Left ventricle myocardium inferior (tissue), 1 donor: Measurements from ENCODE around the gene MSI1. TPM values are rescaled to one million over a fixed set of nuclear protein-coding genes. Genes with fewer than 3 reads are reported as not detected.
"Not testable (repeated sequence)": the region's sequence is repeated elsewhere in the genome, so short reads cannot be mapped to it uniquely, and the experiment has no call there.

ENCODE experiments used
- DNase-seq: peaks from one replicate; pipeline ENCODE4 v3.0.0-alpha.2; 2020
- H3K27ac ChIP-seq: fragments of 200-600 bp; replicated peaks from 2 replicates; pipeline ENCODE4 v1.8.0; 2021
- H3K27me3 ChIP-seq: fragments of 200-600 bp; 2 replicates; pipeline ENCODE4 v1.8.0; 2021; ENCODE audit warnings: low read depth
- H3K36me3 ChIP-seq: fragments of 200-600 bp; 2 replicates; pipeline ENCODE4 v1.8.0; 2021
- H3K4me1 ChIP-seq: fragments of 200-600 bp; 2 replicates; pipeline ENCODE4 v1.8.0; 2021
- H3K4me3 ChIP-seq: fragments of 200-600 bp; 2 replicates; pipeline ENCODE4 v1.8.0; 2021; ENCODE audit warnings: mild to moderate bottlenecking, moderate library complexity
- H3K9me3 ChIP-seq: fragments of 200-600 bp; replicated peaks from 2 replicates; pipeline ENCODE4 v1.8.0; 2021
- CTCF ChIP-seq: fragments of 200-600 bp; IDR thresholded peaks from 2 replicates; pipeline ENCODE4 v1.8.0; 2021; ENCODE audit warnings: antibody characterized with exemption, mild to moderate bottlenecking, borderline replicate concordance
- intact Hi-C: fragments of 100-400 bp; cut with micrococcal nuclease; formaldehyde crosslinking; loops from one replicate; pipeline ENCODE4 v1.11.0; 2022
- total RNA-seq: library from RNA; stranded (reverse); fragmentation: NEBNext Ultra II Directional; extraction: Animal tissue kit (Norgen Biotek cat#: 25700); gene quantifications from one replicate; pipeline ENCODE4 v1.2.1, GENCODE V29; 2021
- donor health status: DM: no; HTN: yes; CAD: no; lungs with severe emphysema.

Gene MSI1
- total RNA-seq, 1 donor from 2014 or later: 4.8 TPM

- no peaks in the 10 kb centered on the region for H3K9me3 ChIP-seq
- no peak overlapping the region for H3K4me3 ChIP-seq
- H3K36me3 ChIP-seq: peaks cover 4% of the 10 kb centered on the region
- no peak for TF ChIP-seq CTCF
- no peak for DNase-seq
- peaks cover 7% of the 10 kb centered on the region for H3K27me3 ChIP-seq
- intact Hi-C loops: no loop called here
- no peak overlapping the region for H3K27ac ChIP-seq
- no peaks in the 10 kb centered on the region for H3K4me1 ChIP-seq
Measured at GRCh38 chr12:120343039-120343537, 25.9 kb downstream of the MSI1 start.

- Histone ChIP-seq H3K36me3 (peaks cover 4% of the 10 kb centered on the region), H3K9me3 (no peaks in the 10 kb centered on the region), H3K27ac (no peak overlapping the region), H3K27me3 (peaks cover 7% of the 10 kb centered on the region), H3K4me3 (no peak overlapping the region), H3K4me1 (no peaks in the 10 kb centered on the region)
- no peak for DNase-seq
- no peak for TF ChIP-seq CTCF
- intact Hi-C loops: no loop called here
Measured at GRCh38 chr12:120342175-120343038, 26.6 kb downstream of the MSI1 start.

GRCh38 chr12:120339256-120339655 is 29.7 kb downstream of the MSI1 start:
- Histone ChIP-seq H3K4me3 (no peak overlapping the region), H3K4me1 (no peaks in the 10 kb centered on the region), H3K27me3 (peaks cover 7% of the 10 kb centered on the region), H3K27ac (no peak overlapping the region), H3K9me3 (no peaks in the 10 kb centered on the region), H3K36me3 (no peaks in the 10 kb centered on the region)
- intact Hi-C loops: no loop called here
- no peak for DNase-seq
- no peak for TF ChIP-seq CTCF

GRCh38 chr12:120337730-120338129 is 31.2 kb downstream of the MSI1 start:
- TF ChIP-seq CTCF: no peak
- intact Hi-C loops: no loop called here
- no peaks in the 10 kb centered on the region for H3K4me1 ChIP-seq
- H3K27me3 ChIP-seq: peaks cover 7% of the 10 kb centered on the region
- H3K36me3 ChIP-seq: no peaks in the 10 kb centered on the region
- H3K27ac ChIP-seq: no peak overlapping the region
- no peaks in the 10 kb centered on the region for H3K9me3 ChIP-seq
- no peak for DNase-seq
- H3K4me3 ChIP-seq: no peak overlapping the region

GRCh38 chr12:120336392-120336791 is 32.6 kb downstream of the MSI1 start:
- H3K4me1 ChIP-seq, H3K36me3 ChIP-seq, H3K9me3 ChIP-seq, intact Hi-C loops, H3K4me3 ChIP-seq, DNase-seq, H3K27ac ChIP-seq: not testable (repeated sequence)
- peaks cover 17% of the 10 kb centered on the region for H3K27me3 ChIP-seq

GRCh38 chr12:120335447-120335846 is 33.5 kb downstream of the MSI1 start:
- H3K36me3 ChIP-seq, H3K4me3 ChIP-seq, H3K27ac ChIP-seq, H3K9me3 ChIP-seq, intact Hi-C loops, H3K4me1 ChIP-seq: not testable (repeated sequence)
- DNase-seq: peak; percentile 50
- peak; percentile 78 for TF ChIP-seq CTCF
- peaks cover 19% of the 10 kb centered on the region for H3K27me3 ChIP-seq
